Forelimb muscle (tissue), 1 donor: ENCODE data around the gene INHA. TPM values are rescaled to one million over a fixed set of nuclear protein-coding genes. Genes with fewer than 3 reads are reported as not detected.

Experiments used
- DNase-seq: peaks from one replicate; pipeline ENCODE4 v3.0.0-alpha.2; 2013; ENCODE audit warnings: low read depth
- polyA plus RNA-seq: library from polyadenylated mRNA; unstranded; fragments of 120-200 nt; gene quantifications from one replicate; pipeline ENCODE4 v1.2.1, GENCODE V29; 2013; ENCODE audit not compliant: insufficient read length

INHA gene
- polyA plus RNA-seq, 1 donor = 0.37 TPM

DNA sequence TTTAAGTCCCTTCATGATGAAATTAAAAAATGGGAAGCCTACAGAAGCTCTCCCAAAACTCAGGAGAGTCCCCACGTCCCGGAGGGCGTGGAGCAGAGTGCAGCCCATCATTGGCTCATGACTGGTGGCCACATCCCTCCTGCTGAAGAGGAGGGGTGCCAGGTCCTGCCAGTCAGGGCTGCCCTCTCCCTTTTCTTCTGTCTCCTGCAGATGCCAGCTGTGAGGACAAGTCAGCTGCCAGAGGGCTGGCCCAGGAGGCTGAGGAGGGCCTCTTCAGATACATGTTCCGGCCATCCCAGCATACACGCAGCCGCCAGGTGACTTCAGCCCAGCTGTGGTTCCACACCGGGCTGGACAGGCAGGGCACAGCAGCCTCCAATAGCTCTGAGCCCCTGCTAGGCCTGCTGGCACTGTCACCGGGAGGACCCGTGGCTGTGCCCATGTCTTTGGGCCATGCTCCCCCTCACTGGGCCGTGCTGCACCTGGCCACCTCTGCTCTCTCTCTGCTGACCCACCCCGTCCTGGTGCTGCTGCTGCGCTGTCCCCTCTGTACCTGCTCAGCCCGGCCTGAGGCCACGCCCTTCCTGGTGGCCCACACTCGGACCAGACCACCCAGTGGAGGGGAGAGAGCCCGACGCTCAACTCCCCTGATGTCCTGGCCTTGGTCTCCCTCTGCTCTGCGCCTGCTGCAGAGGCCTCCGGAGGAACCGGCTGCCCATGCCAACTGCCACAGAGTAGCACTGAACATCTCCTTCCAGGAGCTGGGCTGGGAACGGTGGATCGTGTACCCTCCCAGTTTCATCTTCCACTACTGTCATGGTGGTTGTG, 2.6 kb downstream of the INHA start:
- no peak for DNase-seq

DNA sequence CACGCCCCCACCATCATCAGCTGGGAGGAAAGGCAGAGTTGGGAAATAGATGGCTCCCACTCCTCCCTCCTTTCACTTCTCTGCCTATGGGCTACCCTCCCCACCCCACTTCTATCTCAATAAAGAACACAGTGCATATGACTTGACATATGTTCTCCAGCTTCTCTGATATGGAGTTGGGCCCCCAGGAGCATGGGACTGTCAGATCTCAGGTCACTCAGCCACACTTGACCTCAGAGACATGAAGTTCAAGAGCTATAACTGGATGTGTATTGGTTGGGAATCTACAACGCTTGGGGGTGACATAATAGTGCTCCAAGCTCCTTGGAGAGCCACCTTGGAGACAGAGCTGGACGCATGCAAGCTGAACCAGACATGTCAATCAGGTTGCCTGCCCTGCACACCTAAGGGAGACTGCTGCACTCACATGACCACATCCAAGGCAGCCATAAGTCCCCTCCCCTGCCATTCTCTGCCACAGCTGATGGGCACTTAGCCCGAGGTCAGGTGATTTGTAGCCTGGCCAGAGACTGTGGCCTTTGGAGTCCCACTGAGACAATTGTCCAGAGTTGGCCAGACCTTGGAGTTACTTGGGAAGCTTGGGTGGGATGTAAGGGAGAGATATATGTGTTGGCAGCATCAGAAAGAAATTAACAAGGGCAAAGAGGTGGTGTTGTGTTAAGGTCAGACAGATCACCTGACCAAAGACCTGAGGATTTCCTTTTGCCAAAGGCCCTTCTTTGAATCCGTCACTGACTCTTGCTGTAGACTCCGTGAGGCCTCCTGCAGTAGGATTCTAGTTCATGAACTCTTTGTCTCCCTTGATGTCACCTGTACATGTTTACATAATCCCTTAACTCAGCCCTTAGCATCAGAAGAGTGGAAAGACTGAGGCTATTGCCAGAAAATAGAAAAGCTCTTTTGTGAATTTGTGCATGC, 3.7 kb downstream of the INHA start:
- no peak for DNase-seq

DNA sequence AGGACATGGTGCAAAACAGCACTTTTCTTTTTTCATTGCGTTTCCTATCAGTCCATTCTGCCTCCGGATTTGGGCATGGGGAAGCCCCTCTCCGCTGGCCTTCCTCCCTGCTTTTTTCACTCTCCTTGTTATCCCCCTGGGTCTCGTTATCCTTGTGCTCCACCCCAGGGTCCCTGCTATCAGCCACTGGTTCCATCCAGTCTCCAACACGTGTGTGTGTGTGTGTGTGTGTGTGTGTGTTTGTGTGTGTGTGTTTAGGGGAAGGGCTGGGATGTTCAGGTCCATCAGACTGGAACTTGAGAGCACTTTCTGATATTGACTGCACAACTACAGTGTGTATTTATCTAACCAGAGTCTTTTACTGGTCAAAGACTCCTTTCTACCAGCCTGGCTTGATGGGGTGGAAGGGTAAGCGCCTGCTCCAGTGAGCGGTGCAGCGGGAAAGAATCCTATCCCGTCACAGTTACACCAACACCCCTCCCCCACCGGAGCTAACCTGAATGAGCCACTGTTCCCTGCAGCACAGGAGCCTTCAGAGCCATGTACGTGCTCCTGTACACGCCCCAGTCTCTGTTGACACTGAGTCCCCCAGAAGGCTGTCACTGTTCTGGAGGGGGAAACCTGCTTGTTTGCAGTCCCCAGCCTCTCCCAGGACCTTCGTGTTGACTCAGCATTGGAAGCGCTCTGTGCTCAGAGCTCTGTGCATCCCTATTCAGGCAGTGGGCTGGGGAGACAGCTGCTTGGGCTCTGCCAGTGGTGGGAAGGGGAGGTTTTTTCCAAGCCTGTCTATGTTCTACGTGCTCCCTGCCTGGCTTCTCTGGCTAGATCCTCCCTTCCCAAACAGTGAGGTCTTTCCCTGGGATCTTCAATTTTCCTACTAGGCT, 4.6 kb downstream of the INHA start:
- DNase-seq = no peak

DNA sequence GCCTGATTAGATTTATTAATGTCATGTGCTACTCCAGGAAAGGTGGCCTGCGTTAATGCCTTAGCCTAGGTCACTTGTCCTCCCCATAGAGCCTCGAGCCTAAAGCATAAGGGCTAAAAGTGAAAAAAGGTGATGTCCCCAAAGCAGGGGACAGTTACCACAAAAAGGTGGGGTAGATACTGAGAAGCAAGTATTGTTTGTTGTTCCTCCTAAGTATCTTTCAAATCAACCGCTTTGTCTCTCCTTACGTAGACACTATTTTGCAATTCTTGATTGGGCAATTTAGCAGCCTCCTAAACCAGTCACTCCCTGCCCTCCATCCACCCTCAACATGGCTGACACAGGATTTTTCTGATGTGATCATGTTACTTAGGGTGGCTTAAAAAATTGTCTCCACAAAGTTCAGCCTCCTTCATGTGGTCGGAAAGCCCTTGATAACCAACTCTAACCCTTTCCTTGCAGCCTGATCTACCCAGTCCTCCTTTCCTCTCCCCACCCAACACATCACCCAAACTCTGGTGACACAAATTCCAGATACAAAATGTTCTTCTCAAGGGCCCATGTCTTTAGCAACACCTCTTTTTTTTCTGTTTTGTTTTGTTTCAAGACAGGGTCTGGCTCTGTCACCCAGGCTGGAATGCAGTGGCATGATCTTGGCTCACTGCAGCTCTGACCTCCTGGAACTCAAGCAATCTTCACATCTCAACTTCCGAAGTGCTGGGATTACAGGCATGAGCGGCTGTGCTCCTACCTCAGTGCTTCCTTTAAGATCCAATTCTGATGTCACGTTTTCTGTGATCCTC, 6.9 kb downstream of the INHA start:
- no peak for DNase-seq

DNA sequence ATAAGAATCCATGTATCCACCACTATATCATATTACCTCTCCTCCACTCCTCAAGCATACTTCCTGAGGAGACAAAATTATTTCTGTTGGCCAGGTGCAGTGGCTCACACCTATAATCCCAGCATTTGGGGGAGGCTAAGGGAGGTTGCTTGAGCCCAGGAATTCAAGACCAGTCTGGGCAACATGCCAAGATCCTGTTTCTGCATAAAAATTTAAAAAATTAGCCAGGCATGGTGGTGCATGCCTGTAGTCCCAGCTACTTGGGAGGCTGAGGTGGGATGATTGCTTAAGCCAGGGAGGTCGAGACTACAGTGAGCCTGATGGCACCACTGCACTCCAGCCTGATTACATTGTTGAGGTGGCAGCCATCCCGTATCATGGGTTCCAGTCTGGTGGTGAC, 9.2 kb downstream of the INHA start:
- no peak for DNase-seq

DNA sequence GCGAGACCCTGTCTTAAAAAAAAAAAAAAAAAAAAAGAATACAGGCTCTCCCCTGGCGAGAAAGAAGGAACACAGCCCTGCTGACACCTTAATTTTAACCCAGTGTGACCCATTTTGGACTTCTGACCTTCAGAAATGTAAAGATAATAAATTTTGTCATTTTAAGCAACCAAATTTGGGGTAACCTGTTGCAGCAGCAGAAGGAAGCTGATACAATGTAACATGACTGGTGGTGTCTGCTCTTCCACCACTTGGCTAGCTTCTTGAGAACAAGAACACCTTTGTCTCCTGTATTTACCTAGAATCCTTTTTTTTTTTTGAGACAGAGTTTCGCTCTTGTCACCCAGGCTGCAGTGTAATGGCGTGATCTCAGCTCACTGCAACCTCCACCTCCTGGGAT, 19.0 kb downstream of the INHA start:
- DNase-seq = no peak

DNA sequence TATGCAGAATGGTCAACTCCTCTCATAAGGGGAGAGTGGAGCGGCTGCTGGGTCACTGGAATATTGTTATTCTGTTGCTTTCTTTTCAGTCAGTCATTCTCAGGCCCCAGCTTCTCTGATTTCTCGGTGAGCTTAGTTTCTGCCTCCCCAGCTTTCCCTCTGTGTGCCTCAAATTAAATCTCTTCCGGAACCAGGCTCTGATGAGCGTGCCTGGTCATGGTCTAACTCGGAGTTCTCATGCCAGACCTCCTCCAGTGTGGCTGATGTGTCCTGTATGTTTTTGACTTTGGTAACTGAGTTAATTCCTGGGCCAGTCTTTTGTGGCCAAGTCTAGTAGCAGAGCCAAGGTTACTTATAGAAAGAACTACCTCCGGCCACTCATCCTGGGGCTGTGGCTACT, 20.6 kb downstream of the INHA start:
- no peak for DNase-seq

DNA sequence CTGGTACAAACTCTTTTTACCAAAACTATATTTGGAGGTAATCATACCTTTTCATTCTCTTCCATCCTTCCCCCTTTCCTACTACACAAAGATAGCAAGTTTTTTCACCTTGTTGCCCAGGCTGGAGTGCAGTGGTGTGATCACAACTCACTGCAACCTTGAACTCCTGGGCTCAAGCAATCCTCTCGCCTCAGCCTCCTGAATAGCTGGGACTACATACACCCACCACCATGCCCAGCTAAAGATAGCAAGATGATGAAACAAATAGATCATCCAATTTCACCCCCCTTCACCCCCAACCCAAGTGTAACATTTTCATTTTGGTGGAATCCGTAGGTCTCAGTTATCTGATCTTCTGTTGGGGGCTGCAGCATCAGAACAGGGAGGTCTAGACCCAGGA, 21.0 kb downstream of the INHA start:
- no peak for DNase-seq

DNA sequence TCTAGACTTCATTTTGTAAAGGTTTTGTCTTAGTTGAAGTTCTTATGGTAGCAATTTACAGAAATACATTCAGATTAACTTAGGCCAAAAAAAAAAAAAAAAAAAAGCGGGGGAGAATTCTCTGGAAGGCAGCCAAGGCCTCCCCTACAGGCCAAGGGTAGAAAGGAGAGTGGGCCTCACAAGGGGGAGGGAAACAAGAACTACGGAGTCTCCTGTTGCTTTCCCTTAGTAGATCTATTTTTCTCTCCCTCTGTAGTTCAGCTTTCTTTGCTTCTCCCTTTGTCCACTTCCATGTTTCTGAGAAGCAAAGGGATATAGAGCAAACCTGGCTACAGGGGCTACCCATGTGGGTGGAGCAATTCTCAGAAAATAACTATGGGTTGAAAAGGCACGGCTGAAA, 23.1 kb downstream of the INHA start:
- DNase-seq = no peak

DNA sequence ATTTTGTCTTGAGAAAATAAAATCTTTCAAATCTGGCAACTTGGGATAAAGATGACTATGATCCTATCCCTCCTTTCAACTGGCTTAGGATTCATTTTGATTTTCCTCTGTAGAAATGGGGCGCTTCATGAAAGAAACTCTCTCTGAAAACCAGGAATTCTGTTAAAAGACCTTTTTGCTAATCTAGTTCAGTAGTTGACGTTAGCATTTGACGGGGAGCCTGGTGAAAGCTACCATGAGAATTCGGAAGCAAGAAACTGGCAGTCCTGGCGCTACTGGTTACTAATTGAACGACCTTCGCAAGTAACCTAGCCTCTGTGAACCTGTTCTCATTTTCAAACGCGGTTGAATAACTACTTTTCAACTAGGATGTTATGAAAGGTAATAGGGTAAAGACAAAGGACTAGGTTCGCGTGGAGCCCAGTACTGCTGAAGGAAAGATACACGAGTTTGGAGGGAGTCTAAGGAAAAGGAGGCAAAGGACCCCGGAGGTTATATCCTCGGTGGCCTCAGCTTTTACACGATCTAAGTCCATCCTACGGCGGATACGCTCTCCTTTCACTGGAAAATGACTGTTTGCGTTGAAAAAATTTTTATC, 24.9 kb downstream of the INHA start:
- DNase-seq = no peak

DNA sequence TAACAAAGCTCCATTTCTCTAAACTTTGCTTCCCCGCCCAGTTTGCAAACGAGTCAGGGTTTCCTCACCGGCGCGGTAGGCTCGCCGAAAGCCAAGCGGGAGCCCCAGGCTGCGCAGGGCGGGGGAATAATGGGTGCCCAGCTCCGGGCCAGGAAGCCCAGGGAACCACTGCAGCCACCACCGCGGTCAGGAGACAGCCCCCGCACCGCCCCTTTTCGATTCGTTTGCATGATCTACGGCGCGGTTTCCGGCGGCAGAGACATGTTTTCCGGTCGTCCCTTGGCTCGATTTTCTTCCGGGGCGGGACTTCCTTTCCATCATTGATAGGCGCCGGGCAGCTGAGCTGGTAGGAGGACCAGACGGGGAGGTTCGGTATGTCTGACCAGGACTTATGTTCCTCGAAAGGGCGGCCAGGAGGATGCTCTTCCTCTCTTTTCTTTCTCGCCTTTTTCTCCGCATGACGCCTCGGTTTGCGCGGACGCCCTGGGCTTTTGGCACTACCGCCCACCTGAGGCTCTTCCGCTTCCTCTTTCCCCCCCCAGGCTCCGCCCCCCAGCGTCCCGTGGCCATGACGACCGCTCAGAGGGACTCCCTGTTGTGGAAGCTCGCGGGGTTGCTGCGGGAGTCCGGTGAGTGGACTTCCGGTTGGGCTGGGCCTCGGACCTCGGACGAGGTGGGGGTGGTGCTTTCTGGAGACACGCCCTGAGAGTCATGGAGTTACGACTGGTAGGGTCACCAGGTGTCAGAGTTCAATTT, 25.6 kb downstream of the INHA start, which contains the start of gene STK11IP:
STK11IP (plus strand) TSS at position 306 of the 756 bp plus-strand sequence; CDS start at position 569, 263 bp downstream.
- DNase-seq = peak; percentile 93

DNA sequence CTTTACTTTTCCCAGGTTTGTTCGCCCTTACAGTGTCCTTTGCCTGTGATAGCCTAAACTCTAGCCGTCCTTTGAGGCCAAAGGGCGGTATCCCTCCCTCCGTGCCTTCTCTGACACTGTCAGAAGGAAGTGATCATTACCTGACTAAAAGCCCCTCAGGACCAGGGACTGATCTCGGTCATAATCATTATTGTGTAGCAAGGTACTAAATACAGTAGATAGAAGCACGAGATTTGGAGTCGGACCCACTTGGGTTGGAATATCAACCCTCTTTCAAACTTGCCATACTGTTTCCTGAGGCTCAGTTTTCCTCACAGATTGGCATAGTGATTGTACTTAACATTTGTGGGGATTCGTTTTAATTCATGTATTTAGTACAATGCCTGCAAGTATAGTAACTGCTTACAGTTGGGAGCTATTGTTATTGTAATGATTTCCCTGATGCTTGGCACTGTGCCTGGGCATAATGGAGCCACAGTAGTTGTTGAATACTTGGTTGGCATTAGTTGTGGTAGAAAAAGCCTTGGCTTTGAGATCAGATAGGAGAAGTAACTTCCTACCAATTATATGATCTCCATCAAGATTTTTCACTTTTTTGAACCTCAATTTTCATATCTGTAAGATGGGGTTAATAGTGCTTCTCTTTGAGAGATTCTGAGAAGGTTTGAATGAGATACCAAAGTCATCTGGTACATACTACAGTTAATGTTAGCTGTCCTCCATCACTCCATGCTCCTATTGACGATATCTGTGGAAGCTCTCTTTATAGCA, 26.4 kb downstream of the INHA start:
- no peak for DNase-seq

DNA sequence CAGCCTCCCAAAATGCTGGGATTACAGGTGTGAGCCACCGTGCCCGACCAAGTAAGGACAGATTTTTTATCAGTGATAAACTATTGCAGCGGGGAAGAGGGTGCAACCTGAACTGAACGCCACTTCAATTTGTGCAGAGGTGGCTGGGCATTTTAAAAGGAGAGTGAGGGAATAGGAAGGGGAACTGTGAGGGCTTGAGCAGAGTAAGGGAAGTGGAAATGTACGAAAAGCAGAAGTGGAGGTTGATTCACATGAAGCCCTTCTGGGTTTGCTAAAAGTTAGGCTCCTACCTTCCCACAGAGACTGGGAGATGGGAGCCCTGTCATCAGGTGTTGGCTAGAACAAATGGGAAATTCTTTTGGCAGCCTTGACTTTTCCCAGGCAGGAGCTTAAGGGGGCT, 31.7 kb downstream of the INHA start:
- DNase-seq = no peak

DNA sequence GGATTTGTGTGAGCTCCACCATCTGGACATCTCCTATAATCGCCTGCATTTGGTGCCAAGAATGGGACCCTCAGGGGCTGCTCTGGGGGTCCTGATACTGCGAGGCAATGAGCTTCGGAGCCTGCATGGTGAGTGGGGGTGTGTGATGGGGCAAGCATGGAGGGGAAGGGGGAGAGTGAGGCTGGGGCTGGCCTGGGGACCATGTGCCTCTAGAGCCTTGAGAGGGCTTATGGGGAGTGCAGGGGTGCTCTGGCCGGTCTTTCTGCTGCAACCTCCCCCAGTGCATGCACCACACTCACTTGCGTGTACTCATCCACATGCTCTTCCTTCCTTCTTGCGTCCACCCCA, 33.5 kb downstream of the INHA start:
- DNase-seq = no peak

DNA sequence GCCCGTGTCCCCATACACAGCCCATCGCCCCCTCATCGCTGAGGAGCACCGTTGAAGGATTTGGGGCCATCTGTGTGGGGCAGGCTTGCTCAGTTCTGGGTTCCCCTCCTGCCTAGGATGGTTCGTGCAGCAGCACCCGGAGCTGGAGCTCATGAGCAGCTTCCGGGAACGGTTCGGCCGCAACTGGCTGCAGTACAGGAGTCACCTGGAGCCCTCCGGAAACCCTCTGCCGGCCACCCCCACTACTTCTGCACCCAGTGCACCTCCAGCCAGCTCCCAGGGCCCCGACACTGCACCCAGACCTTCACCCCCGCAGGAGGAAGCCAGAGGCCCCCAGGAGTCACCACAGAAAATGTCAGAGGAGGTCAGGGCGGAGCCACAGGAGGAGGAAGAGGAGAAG, 35.8 kb downstream of the INHA start:
- no peak for DNase-seq

DNA sequence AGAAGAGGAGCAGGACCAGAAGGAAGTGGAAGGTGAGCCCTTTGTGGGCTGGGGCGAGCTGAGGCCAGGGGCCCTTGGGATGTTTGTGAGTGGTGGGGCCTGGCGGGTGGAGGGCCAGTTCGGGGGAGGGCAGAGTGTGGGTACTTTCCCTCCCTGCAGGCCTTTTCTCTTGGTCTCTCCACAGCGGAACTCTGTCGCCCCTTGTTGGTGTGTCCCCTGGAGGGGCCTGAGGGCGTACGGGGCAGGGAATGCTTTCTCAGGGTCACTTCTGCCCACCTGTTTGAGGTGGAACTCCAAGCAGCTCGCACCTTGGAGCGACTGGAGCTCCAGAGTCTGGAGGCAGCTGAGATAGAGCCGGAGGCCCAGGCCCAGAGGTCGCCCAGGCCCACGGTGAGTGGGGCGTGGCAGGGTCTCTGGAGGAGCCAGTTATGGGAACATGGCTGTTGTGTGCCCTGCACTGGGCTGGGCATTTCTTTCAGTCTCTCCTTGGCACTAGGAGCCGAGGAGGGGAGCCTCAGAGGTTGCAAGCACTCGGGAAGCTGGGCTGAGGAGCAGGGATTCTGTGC, 36.4 kb downstream of the INHA start:
- no peak for DNase-seq

DNA sequence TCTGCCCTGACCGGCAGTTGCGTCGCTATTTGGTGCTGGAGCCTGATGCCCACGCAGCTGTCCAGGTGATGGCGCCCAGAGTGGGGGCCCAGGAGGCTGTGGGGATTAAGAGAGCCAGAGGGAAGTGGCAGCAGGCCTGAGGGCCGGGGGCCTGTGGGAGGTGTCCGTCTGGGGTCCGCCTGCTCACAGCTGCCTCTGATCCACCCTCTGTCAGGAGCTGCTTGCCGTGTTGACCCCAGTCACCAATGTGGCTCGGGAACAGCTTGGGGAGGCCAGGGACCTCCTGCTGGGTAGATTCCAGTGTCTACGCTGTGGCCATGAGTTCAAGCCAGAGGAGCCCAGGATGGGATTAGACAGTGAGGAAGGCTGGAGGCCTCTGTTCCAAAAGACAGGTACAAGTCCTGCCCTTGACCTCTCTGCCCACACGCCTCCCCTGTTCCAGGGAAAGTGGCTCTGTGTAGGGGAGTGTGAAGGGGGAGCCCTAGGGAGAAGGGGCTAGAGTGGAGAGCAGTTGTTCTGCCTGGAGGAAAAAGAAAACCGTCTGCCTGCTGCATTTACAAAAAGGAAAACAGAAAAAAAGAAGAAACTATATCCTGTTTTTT, 37.1 kb downstream of the INHA start:
- no peak for DNase-seq

DNA sequence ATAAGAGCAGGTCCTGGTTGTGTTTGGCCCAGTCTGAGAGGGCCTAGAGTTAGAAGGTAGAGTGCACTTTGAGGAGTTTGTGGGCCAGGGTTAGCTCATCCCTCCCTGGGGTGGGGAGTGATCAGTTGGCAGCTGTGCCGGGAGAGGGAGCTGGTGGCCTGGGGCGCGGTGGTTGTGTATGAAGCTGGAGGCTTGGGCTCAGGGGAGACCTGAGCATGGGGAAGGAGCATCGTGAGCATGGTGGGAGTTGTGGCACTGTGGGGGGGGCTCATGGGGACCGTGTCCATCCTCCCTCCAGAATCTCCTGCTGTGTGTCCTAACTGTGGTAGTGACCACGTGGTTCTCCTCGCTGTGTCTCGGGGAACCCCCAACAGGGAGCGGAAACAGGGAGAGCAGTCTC, 39.2 kb downstream of the INHA start:
- DNase-seq = no peak
